HG03139 (cell line): ENCODE data around the gene CANT1.

ENCODE experiments used
- ATAC-seq: cut with Tn5 transposase; IDR thresholded peaks from one replicate; pipeline ENCODE4 v1.9.1; 2021; ENCODE audit not compliant: unreplicated experiment

The CANT1 gene

DNA sequence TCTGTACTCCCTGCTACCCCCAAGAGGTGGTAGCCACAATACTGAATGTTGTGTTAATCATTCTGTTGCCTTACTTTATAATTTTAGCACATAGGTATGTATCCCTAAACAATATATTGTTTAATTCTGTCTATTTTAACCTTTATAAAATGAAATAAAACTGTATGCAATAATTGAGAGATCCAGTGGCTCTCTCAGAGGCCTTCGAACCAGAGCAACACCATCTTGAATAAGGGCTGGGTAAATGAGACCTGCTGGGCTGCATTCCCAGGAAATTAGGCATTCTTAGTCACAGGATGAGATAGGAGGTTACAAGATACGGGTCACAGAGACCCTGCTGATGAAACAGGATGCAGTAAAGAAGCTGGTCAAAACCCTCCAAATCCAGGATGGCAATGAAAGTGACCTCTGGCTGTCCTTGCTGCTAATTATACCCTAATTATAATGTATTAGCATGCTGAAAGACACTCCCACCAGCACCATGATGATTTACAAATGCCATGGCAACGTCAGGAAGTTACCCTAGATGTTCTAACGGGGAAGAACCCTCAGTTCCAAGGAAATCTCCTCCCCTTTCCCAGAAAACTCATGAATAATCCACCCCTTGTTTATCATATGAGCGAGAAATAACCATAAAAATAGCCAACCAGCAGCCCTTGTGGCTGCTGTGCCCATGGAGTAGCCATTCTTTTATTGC lies 2.0 kb upstream of the CANT1 start:
- no peak for ATAC-seq

- ATAC-seq = no peak
Observed at GRCh38 chr17:79010304-79010646, 711 bp upstream of the CANT1 start.

GRCh38 chr17:79008666-79009387 lies 737 bp downstream of the CANT1 start:
- peak; percentile 3 for ATAC-seq

DNA sequence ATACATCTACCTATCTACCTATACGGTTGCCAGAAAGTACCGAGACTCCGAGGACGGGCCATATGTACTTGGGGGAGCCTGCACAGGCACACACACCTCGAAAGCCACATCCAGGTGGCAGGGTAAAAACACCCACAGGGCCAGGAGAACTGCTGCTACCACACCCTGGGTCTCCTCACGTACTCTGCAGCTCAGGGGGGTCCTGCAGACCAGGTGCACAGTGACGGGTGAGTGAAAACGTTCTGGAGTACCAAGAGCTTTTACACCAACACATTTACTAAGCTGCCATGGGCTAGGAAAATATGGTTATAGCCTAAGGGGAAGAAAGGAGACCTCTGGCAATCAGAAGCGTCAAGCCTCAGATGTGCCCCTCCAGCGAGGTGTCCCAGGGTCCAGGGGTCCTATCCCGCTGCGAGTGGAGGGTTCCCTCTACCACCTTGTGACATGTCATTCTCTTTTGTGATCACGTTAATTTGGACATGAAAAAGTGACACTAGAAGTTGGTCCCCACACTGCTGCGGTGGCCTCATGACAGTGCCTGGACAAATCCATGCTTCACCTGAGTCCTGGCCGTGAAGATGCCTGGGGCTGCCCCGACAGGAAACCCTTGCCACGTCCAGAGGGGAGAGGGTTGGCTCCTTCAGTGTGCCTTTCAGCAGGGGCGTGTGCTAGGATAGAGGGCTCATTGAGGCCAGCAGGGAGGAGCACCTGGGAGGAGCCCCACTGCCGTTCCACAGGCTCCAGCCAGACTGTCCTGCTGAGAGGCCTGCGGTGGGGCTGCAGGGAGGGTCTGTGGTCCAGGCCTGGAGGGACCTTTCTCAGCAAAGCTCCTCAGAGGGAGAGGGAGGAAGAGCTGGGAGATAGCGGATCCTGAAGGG lies 1.8 kb downstream of the CANT1 start:
- no peak for ATAC-seq

- no peak for ATAC-seq
Observed at GRCh38 chr17:79006794-79007503, 2.6 kb downstream of the CANT1 start.

- ATAC-seq = no peak
Observed at GRCh38 chr17:79006046-79006445, 3.5 kb downstream of the CANT1 start.

DNA sequence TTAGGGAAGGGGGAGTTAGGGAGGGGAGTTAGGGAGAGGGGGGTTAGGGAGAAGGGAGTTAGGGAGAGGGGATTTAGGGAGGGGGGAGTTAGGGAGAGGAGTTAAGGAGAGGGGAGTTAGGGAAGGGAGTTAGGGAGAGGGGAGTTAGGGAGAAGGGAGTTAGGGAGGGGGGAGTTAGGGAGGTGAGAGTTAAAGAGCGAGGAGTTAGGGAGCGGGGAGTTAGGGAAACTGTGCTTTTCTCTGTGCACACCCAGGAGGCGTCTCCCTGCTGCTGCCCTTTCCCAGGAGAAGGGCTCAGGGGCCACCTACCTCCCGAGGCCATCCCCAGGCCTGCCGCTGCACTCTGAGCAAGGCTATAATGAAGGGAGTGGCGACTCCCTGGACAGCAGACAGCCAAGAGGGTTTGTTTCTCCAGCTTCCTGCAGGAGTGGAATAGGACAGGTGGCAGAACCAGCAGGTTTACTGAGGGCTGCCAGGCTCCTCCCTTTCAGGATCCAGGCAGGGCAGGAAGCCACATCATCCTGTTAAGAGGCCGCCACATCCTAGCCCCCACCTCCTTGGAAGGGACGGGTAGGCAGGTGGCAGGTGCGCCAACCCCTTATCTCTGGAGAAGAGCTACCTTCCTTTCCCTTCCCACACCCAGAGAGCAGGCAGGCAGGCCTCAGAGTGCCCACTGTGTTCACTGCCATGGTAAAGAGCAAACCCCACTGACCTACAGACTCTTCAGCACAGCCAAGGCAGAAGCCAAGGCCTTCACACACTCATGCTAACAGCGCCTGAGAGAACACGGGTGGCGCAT lies 4.3 kb downstream of the CANT1 start:
- no peak for ATAC-seq

DNA sequence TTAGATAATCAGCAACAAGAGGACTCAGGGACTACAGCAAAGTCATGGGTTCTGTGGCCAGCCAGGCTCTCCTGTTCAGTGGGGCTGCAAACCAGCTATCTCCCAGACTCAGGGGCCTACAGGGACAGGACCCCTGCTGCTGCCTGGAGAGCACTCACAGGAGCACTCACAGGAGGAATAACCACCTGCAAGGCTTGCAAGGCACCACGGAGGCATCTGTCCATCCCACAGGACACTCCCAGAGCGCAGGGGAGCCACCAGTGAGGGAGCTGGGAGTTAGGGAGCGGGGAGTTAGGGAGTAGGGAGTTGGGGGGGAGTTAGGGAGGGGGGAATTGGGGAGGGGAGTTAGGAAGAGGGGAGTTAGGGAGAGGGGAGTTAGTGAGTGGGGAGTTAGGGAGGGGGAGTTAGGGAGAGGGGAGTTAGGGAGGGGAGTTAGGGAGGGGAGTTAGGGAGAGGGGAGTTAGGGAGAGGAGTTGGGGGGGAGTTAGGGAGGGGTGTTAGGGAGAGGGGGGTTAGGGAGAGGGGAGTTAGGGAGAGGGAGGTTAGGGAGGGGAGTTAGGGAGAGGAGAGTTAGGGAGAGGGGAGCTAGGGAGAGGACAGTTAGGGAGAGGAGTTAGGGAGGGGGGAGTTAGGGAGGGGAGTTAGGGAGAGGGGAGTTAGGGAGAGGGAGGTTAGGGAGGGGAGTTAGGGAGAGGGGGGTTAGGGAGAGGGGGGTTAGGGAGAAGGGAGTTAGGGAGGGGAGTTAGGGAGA lies 5.7 kb downstream of the CANT1 start:
- no peak for ATAC-seq

- ATAC-seq = no peak
Observed at GRCh38 chr17:79002796-79003593, 6.6 kb downstream of the CANT1 start.

DNA sequence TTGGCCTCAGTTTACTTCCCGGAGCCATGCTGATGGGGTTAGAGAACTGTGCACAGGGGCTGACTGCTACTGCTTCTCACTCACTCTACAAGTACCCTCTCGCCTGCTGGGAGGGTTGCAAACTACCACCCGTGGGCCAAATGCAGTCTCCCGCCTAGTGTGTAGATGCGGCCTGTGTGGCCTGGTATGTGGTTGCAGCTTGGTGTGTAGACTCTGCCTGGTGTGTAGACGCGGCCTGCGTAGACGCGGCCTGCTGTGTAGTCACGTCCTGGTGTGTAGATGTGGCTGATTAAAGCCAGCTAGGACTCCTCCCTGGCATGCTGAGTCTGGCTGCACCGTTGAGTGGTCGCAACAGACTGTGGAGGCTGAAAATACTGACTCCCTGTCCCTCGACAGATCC lies 7.3 kb downstream of the CANT1 start:
- no peak for ATAC-seq

DNA sequence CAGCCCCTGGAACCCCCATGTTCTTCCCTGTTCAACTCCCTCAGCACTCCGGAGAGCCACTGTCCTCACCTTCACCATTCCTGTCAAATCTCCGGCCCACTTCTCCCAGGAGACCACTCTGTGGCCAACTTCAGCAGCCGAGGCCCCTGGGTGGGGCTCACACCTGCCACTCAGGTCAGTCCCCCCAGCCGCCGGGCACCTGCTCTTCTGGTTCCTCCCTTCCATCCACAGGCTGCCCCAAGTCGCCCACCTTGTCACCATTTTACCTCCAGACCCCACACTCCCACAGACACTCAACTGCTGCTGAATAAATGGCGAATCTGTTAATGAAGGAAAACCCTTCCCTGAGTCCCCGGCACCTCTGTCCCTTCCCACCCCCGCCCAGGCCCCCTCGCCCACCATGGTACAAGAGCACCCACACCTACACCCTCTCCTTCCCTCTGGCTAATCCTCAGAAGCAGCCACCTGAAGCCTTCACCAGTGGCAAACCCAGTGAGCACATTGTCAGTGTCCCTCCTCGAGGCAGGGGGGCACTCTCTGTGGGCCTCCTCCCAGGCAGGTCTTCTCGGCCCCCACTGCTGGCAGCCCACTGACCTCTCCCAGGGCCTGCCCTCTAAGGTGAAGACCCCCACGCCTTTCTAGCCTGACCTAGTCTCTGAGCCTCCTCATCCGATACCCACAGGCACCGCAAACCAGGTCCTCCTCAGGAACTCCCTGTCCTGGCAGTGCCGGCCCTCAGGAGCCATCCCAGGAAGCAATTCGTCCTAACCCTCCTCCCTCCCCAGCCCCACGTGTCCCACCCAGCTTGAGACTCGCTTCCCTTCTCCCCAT lies 8.2 kb downstream of the CANT1 start:
- no peak for ATAC-seq

DNA sequence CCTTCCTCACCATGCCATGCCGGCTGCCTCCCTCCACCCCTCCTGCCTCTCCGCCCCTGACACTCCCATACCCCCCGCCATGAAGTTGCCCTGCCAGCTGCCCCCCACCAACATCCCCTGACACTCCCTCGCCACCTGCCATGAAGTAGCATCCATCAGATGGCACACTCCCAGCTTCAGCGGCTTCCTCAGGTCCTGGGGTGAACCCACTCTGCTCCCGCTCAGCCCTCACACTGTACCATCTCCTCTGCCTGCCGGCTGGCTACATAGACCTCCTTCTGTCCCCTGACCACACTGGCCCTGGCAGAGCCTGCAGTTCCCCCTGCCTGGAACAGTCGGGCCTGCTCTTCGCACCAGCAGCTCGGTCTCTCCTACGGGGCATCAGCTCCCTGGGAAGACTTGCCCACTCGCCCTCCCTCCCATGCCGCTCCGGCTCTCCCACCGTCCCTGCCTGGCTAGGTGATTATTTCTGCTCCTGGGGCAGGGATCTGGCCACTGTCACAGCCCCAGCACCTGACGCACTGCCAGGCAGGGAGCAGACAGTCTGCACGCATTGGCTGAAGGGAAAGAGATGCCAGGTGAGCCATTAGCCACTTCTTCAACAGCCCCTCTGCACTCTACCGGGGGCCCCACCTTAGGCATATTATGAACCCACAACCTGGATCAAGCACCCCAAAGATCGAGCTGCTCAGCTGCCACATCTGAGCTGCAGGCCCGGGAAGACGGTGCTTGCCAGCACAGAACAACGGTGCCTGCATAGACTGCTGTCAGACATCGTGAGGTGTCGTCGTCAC lies 9.0 kb downstream of the CANT1 start:
- no peak for ATAC-seq

DNA sequence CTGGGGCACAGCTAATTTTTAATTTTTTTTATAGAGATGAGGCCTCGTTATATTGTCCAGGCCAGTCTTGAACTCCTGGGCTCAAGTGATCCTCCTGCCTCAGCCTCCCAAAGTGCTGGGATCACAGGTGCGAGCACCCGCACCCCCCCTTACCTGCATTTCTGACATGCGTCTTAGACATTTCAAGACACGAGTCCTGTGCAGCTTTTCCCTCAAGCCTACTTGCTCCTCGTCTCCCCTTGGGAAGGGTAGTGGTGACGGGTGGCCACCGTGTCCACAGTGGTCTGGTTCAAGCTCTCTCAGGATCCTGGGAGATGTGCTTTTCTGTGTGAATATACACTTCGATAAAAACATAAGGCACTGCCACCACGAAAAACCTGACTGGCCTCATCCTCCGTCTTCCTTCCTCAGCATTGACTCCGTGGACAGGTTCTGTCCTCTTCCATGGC lies 9.6 kb downstream of the CANT1 start:
- ATAC-seq = no peak

- ATAC-seq = no peak
Observed at GRCh38 chr17:78999056-78999768, 10.4 kb downstream of the CANT1 start.

- ATAC-seq = no peak
Observed at GRCh38 chr17:78998311-78999055, 11.1 kb downstream of the CANT1 start.

DNA sequence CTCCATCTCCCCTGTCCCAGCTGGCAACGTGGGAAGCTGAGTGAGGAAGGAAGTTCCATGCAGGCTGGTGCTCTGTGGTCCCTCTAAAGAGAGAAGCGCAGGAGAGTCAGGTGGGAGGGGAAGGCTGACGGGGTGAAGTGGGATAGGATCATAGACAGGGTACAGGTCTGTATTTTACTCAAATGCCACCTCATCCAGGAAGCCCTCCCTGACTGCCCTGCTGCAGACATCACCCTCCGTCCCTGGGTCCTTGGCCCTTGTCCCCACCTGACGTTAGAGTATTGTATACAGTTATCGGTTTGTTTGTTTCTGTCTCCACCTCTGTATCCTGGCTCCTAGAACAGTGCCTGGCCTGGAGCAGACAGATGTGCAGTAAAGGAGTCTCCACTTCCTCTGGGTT lies 11.7 kb downstream of the CANT1 start:
- no peak for ATAC-seq
